IPS-15b (cell line): ENCODE measurements around the gene GTPBP6.
A peak's percentile ranks its signal among the peaks of the same experiment; 100 is the strongest.

Source experiments
- H3K27me3 ChIP-seq: one replicate; pipeline ENCODE4 v1.6.1; 2013; ENCODE audit warnings: low read length; ENCODE audit not compliant: control insufficient read depth, insufficient read depth
- H3K36me3 ChIP-seq: one replicate; pipeline ENCODE4 v1.6.1; 2013; ENCODE audit warnings: low read length; ENCODE audit not compliant: control insufficient read depth, insufficient read depth
- H3K4me1 ChIP-seq: one replicate; pipeline ENCODE4 v1.6.1; 2013; ENCODE audit warnings: mild to moderate bottlenecking, low read length; ENCODE audit not compliant: control insufficient read depth, insufficient read depth
- H3K4me3 ChIP-seq: one replicate; pipeline ENCODE4 v1.5.1; 2013; ENCODE audit warnings: low read depth, low read length
- H3K9ac ChIP-seq: one replicate; pipeline ENCODE4 v1.6.1; 2013; ENCODE audit warnings: low read depth, mild to moderate bottlenecking, low read length
- H3K9me3 ChIP-seq: one replicate; pipeline ENCODE4 v1.6.1; 2013; ENCODE audit warnings: mild to moderate bottlenecking, low read length; ENCODE audit not compliant: control insufficient read depth, insufficient read depth

GTPBP6 gene

DNA sequence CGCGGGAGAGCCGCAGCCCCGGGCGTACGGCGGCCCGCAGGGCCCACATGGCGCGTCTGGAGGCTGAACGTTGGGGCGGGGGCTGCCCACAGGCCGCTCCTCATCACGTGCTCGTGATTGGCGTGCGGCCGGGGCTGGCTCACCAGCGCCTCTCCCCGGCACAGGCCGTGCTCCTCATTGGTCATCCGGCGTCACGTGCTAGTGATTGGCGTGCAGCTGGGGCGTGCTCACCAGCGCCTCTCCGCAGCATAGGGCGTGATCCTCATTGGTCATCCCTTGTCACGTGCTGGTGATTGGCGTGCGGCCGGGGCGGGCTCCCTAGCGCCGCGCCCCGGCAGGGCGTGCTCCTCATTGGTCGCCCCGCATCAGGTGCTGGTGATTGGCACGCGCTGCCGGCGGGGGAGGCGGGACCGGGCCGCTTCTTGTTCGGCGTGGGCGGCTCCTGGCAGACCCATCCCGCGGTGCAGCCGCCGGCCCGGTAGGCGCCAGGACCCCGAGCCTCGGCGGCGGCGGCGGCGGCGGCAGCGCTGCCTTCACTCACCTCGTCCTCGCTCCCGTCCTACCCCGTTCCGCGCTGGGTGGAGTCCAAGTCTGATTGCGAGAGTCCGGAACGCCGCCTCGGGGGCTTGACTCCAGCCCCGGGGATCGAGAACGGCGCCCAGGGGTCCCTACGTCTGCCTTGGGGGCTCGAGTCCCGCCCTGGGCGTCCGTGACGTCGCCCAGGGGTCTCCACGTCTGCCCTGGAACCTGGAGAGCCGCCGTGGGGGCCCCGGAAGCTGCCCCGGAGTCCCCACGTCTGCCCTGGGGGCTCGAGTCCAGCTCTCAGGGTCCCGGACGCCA, at the start of gene GTPBP6:
Gene GTPBP6, minus strand, starts transcription at position 58 of the 840 bp plus-strand sequence. Its CDS starts 9 bp downstream, at position 49.
- H3K4me1 ChIP-seq: peaks cover 2% of the 10 kb centered on the region
- H3K4me3 ChIP-seq: peak within 1 kb of the TSS; percentile 76
- H3K27me3 ChIP-seq: peaks cover 2% of the 10 kb centered on the region
- no peaks in the 10 kb centered on the region for H3K9me3 ChIP-seq
- H3K36me3 ChIP-seq: peaks cover 18% of the 10 kb centered on the region
- peak within 1 kb of the TSS; percentile 83 for H3K9ac ChIP-seq

DNA sequence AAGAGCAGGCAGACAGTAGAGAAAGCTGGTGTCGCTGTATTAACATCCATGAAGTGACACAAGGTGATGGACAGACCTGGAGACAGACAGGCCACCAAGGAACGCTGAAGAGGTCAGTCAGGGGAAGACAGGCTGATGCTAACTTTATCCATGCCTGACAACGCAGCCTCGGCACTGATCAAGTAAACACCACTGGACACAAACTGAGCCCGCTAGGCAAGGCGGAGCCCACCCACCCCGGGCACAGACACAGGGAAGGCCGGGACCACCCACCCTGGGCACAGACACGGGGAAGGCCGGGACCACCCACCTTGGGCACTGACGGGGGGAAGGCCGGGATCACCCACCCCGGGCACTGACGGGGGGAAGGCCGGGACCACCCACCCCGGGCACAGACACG, 49.3 kb upstream of the GTPBP6 start:
- no peak overlapping the region for H3K9ac ChIP-seq
- no peak overlapping the region for H3K4me3 ChIP-seq
- peaks cover 4% of the 10 kb centered on the region for H3K27me3 ChIP-seq
- peaks cover 5% of the 10 kb centered on the region for H3K4me1 ChIP-seq
- peaks cover 5% of the 10 kb centered on the region for H3K36me3 ChIP-seq
- no peaks in the 10 kb centered on the region for H3K9me3 ChIP-seq

GRCh38 chrX:367349-367748, 48.8 kb upstream of the GTPBP6 start:
- Histone ChIP-seq H3K36me3 (peaks cover 5% of the 10 kb centered on the region), H3K4me3 (no peak overlapping the region), H3K9ac (no peak overlapping the region), H3K9me3 (no peaks in the 10 kb centered on the region), H3K27me3 (peaks cover 1% of the 10 kb centered on the region), H3K4me1 (peaks cover 5% of the 10 kb centered on the region)

DNA sequence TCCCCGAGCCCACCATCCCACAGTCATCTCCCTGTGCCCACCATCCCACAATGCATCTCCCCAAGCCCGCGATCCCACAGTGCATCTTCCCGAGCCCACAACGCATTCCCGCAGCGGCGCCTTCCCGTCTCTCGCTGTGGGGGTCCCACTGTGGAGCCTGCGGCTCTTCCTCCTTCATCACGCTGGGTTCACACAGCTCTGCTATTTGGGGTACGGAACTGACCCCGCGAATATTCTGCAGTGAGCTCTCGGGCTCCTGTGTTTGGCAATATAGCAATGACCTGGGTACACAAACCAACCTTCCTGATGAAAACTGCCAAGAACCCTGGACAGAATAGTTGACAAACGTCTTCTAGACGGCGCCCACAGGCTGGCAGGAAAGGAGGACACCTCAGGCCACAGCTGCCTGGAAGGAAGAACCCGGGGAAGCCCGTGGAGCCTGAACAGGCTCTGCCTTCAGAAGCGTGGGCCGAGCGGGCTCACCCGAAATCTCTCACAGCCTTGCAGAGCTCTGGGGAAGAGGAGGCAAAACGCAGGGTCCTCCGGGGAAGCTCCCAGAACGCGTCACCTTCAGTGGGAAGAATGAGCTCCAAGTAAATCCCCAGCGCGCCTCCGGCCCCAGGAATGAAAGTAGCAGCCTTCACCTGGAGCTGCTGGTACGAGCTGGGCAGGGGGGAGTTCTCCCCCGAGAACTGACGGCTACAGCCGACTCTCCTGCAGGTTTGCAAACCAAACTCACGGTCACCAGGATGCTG, 45.2 kb upstream of the GTPBP6 start:
- Histone ChIP-seq H3K4me1 (peaks cover 2% of the 10 kb centered on the region), H3K9ac (no peak overlapping the region), H3K36me3 (peaks cover 13% of the 10 kb centered on the region), H3K27me3 (no peaks in the 10 kb centered on the region), H3K4me3 (no peak overlapping the region), H3K9me3 (no peaks in the 10 kb centered on the region)

GRCh38 chrX:362937-363620, 44.5 kb upstream of the GTPBP6 start:
- H3K4me1 ChIP-seq: peaks cover 2% of the 10 kb centered on the region
- H3K4me3 ChIP-seq: no peak overlapping the region
- no peaks in the 10 kb centered on the region for H3K27me3 ChIP-seq
- H3K9ac ChIP-seq: no peak overlapping the region
- H3K9me3 ChIP-seq: no peaks in the 10 kb centered on the region
- peaks cover 16% of the 10 kb centered on the region for H3K36me3 ChIP-seq

GRCh38 chrX:362351-362750, 43.8 kb upstream of the GTPBP6 start:
- Histone ChIP-seq H3K36me3 (peaks cover 21% of the 10 kb centered on the region), H3K4me1 (peaks cover 2% of the 10 kb centered on the region), H3K4me3 (no peak overlapping the region), H3K9ac (no peak overlapping the region), H3K27me3 (no peaks in the 10 kb centered on the region), H3K9me3 (no peaks in the 10 kb centered on the region)

DNA sequence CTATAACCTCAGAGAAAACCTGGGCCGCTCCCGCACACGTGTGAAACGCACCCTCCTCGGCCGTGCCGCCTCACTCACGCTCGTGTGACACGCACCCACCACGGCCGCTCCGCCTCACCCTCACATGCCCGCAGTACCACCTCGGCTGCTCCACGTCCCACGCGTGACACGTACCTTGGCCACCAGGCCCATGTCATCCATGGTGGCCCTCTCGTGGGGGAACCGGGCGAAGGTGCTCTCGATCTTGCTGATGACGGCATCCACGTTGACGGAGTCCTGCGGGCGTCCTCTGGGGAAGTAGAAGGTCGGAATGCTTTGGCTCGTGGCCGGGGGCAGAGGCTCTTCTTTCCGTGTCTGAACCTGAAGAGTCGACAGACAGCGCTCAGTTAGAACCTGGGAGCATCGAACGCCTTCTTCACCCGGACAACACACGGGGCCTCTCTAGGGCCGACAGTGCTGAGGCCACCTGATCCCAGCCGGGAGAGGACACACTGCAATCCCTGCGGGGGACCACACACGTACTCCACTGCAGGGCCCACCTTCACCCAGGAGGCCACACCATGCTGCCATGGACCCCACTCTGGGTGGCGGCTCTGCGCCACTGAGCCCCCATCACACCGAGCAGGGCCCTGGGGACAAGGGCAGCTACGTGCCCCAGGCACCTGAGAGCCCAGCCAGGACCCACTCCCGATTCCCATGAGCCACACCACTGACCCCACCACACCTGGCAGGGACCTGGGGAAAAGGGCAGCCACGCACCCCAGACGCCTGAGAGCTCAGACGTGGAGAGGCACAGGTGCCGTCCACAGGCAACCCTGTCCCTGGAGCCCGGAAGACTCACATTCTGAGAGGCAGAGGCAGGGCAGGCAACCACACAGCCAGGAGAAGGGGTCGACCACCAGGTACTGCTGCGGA, 42.9 kb upstream of the GTPBP6 start:
- Histone ChIP-seq H3K4me3 (no peak overlapping the region), H3K36me3 (peaks cover 24% of the 10 kb centered on the region), H3K27me3 (no peaks in the 10 kb centered on the region), H3K9me3 (no peaks in the 10 kb centered on the region), H3K4me1 (peaks cover 2% of the 10 kb centered on the region), H3K9ac (no peak overlapping the region)

DNA sequence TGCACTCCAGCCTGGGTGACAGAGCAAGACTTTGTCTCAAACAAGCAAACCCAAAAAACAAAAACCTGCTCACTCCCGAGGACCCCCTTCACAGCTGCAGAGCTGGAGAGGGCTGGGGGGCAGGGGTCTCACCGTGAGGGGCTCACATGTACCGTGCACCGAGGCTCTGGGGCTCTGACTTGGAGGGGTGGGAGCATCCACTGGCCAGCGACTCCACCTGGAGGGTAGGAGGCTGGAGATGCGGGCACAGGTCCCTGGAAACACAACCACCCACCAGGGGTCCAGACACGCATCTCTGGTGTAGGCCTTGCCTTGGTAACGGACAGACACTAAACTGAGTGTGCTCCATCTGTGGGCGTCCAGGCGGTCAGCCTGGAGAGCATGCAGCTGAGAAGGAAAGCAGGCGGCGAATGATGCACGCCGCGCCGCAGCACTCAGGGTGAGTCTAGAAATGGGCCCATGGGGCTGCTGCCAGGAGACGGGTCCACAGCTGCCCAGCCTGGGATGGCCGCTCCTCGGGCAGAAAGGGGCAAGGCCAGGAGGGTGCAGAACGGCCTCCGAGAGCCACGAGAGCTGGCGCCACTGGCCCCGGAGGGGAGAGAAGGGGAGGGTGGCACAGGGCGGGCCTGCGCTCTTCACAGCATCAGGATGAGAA, 42.0 kb upstream of the GTPBP6 start:
- H3K9ac ChIP-seq: no peak overlapping the region
- no peak overlapping the region for H3K4me3 ChIP-seq
- H3K27me3 ChIP-seq: no peaks in the 10 kb centered on the region
- no peaks in the 10 kb centered on the region for H3K9me3 ChIP-seq
- peaks cover 24% of the 10 kb centered on the region for H3K36me3 ChIP-seq
- peaks cover 2% of the 10 kb centered on the region for H3K4me1 ChIP-seq

DNA sequence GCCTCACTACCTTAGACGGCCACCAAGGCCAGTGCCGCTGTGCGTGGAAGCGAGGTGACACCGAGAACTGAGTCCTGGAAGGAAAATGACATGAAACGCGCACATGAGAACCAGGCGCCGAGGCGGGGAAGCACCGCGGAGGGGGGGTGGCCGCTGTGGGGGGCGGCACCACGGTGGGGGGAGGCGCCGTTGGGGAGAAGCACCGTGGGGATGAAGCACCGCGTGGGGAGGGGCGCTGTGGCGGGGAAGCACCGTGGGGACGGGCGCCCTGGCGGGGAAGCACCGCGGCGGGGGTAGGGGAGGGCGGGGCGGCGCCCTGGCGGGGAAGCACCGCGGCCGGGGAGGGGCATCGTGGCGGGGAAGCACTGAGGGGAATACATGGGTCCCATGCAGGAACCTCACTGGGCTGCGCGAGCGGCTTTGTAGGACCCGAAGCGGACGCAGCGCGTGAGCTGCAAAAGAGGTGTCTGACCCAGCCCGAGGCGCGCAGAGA, 40.1 kb upstream of the GTPBP6 start:
- no peaks in the 10 kb centered on the region for H3K9me3 ChIP-seq
- H3K4me1 ChIP-seq: peaks cover 2% of the 10 kb centered on the region
- no peak overlapping the region for H3K4me3 ChIP-seq
- H3K36me3 ChIP-seq: peaks cover 33% of the 10 kb centered on the region
- no peaks in the 10 kb centered on the region for H3K27me3 ChIP-seq
- H3K9ac ChIP-seq: no peak overlapping the region

- Histone ChIP-seq H3K4me1 (peaks cover 2% of the 10 kb centered on the region), H3K9ac (no peak overlapping the region), H3K27me3 (no peaks in the 10 kb centered on the region), H3K9me3 (no peaks in the 10 kb centered on the region), H3K4me3 (no peak overlapping the region), H3K36me3 (peaks cover 33% of the 10 kb centered on the region)
Measured at GRCh38 chrX:357693-358471, 39.3 kb upstream of the GTPBP6 start.
